HL-60 (cell line): ENCODE results near the gene TRAP1.

Experiments
- CTCF ChIP-seq: IDR thresholded peaks from one replicate; pipeline ENCODE4 v1.5.1; 2011; ENCODE audit warnings: low read length, control low read depth, inconsistent platforms; ENCODE audit not compliant: insufficient read depth
- GABPA ChIP-seq: IDR thresholded peaks from 2 replicates; pipeline ENCODE4 v1.6.1; 2012; ENCODE audit warnings: low read depth

GRCh38 chr16:3654249-3654991 lies 62.9 kb downstream of the TRAP1 start, which contains the start of gene DNASE1:
- no peak for TF ChIP-seq GABPA
- TF ChIP-seq CTCF = peak; percentile 77
